MM.1S (cell line): Measurements from ENCODE around the gene ASXL1.

Experiments used
- EZH2 ChIP-seq: fragments of 300-600 bp; sonication (generic); optimal IDR thresholded peaks from 2 replicates; pipeline ENCODE3; 2017; ENCODE audit warnings: low read depth, mild to moderate bottlenecking, antibody characterized with exemption, low read length, mixed read lengths
- TF ChIP-seq, protein P1 (sequence below): fragments of 300-600 bp; sonication (generic); IDR thresholded peaks from 2 replicates; pipeline ENCODE4 v1.5.1; 2016; ENCODE audit warnings: antibody characterized with exemption, low read length, mixed read lengths

DNA sequence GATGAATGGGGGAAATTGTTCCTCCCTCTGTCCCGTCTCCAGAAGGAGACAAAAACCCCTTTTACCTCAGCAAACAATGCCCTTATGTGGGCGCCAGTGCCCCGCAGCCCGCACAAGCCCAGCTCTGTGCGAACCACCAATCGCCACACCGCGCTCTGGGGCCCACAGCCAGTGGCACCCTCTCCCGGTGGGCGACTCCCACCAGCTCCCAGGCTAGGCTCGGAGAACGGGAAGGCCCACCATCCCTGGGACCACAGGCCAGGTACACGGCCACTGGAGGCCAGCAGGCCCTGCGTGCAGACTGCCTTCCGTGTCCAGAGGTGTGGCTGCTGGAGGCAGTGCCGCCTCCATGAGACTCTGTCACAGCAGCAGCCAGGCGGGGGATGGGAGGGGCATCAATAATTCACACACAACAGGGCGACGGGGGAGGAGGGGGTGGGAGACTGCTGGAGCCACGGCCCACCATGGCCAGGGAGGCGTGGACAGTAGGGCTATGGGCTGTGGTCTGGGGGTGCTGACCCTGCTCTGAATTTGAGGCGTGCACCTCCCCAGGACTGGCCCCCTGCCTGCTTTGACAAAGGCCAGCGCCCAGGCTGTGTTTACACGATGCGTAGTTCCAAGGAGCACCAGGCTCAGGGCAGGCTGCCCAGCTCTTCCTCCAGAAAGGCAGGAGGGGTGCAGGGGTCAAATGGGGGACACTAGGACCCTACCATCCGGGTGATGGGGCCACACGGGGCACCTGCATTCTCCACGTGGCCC, 105.7 kb downstream of the ASXL1 start:
- TF ChIP-seq, protein P1, sequence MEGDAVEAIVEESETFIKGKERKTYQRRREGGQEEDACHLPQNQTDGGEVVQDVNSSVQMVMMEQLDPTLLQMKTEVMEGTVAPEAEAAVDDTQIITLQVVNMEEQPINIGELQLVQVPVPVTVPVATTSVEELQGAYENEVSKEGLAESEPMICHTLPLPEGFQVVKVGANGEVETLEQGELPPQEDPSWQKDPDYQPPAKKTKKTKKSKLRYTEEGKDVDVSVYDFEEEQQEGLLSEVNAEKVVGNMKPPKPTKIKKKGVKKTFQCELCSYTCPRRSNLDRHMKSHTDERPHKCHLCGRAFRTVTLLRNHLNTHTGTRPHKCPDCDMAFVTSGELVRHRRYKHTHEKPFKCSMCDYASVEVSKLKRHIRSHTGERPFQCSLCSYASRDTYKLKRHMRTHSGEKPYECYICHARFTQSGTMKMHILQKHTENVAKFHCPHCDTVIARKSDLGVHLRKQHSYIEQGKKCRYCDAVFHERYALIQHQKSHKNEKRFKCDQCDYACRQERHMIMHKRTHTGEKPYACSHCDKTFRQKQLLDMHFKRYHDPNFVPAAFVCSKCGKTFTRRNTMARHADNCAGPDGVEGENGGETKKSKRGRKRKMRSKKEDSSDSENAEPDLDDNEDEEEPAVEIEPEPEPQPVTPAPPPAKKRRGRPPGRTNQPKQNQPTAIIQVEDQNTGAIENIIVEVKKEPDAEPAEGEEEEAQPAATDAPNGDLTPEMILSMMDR, result no peak
- no peak for TF ChIP-seq EZH2
